ENCODE results near the gene SMAD3.

The SMAD3 gene

DNA sequence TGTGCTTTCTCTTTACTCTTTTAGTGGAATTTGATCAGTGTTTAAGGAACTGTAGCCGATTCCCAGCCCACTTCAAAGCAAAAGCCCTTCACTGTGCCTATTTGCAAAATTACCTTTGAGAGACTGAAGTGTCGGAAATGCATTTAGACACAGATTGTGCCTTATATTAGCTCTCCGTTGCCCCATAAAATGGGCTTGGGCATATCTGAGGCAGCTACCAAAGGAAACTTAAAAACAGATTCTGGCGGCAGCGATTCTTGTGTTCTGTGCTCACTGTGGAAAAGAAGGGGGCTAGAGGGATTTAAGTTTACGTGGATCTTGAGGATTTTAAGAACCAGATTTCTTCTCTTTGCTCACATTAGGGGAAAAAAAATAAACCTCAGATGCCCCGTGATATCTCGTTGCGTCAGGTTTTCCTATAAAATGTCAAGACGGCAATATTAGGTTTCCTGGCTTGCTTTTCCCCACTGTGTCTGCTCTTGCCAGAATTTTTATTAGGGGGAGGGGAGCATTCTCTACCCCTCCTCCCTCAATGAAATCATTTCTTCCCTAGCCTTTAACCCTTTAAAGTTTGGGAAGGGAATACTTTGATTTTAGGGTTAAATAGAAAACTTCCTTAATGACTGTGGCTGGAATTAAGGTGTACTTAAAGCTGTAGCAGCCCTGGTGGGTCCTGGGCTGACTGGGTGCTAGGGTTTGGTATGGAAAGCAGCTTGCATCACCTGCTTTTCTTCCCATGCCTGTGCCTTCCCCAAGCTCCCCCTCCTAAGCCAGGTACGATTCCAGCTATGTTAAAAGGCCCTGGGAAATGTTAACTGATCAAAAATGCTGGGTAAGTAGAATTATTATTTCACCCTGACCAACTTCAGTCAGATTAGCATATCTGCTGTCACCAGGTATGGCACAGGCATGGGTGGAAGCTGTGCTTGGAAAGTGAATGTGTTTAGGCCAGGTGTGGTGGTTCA, 73.8 kb downstream of the SMAD3 start:
- peak overlapping the region; percentile 69 for H3K27ac ChIP-seq (ENCODE audit: low read length)
- H3K36me3 ChIP-seq (ENCODE audit: control insufficient read depth in 1 of 2, insufficient read depth in 2 of 2, low read length in 2 of 2), result no peaks in the 10 kb centered on the region
- peaks cover 50 to 65% of the 10 kb centered on the region in 2 donors for H3K4me1 ChIP-seq (ENCODE audit: control insufficient read depth in 1 of 2, insufficient read depth in 2 of 2, low read length in 2 of 2)
- H3K4me3 ChIP-seq (ENCODE audit: low read depth in 1 of 2, low read length in 2 of 2), result no peak overlapping the region
- H3K27me3 ChIP-seq (ENCODE audit: low read depth, low read length), result no peaks in the 10 kb centered on the region
- H3K9me3 ChIP-seq (ENCODE audit: control insufficient read depth in 1 of 2, low read length in 2 of 2), result no peaks in the 10 kb centered on the region

DNA sequence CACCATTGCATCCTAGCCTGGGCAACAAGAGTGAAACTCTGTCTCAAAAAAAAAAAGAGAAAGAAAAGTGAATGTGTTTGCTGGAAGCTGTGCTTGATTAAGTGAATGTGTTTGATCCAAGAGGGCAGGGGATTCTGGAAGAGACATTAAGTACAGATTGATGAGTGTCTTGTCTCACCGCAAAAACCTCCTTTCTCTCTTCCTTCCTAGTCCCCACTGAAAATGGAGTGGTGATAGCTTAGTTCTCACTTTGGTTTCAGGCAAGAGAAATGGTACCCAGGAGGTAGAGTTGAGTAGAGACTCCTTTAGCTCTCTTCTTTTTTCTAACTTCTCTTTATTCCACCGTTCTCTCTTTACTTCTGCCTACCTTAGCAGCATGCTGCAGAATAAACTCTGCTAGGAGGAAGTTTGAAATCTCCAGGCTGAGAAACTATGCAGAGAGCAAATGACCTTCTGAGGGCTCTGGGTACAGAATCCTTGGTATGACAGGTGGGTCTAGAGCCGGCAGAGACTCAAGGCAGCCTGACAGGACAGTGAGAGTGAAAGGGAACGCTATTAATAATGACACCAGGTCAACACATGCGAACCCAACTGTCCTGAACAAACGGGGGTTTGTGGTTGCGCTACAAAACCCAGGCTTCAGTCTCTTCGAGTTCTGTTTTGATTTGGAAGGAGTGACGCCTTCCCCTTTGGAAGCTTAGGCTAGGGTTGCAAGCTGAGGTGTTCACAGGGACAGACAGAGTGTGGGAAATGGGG, 74.9 kb downstream of the SMAD3 start:
- H3K4me3 ChIP-seq (ENCODE audit: low read depth in 1 of 2, low read length in 2 of 2), result no peak overlapping the region
- H3K36me3 ChIP-seq (ENCODE audit: control insufficient read depth in 1 of 2, insufficient read depth in 2 of 2, low read length in 2 of 2), result no peaks in the 10 kb centered on the region
- H3K9me3 ChIP-seq (ENCODE audit: control insufficient read depth in 1 of 2, low read length in 2 of 2), result no peaks in the 10 kb centered on the region
- H3K4me1 ChIP-seq (ENCODE audit: control insufficient read depth in 1 of 2, insufficient read depth in 2 of 2, low read length in 2 of 2), result peaks cover 40 to 63% of the 10 kb centered on the region in 2 donors
- no peaks in the 10 kb centered on the region for H3K27me3 ChIP-seq (ENCODE audit: low read depth, low read length)
- peak overlapping the region; percentile 14 for H3K27ac ChIP-seq (ENCODE audit: low read length)

DNA sequence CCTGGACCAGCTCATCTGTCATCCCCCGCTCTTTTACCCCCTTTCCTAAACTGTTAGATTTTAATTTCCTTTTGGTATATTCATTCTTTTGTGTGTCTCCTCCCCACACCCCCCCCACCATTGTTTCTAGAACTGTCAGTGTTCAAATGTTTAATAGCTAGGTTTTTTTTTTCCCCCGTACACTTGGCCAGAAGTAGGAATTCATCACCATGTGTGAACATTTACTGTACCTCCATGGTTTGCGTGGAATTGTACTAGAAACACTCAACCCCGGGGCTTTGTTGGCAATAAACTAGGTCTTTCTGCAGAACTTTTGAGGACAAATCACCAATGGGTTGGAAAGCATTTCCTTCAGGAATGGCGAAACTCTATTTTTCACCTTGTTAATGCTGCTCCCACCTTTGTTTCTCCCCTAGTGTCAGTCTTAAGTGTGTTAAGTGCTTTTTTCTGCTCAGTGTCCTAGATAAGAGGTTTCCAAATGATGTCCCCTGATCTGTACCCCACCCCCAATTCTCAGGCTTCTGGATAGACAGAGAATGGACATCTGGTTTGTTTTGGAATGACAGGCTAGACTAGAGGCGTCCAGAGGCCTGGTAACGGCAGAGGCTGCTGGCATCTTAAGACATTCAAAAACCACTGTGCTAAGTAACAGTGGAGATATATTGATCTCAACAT, 76.8 kb downstream of the SMAD3 start:
- no peaks in the 10 kb centered on the region for H3K36me3 ChIP-seq (ENCODE audit: control insufficient read depth in 1 of 2, insufficient read depth in 2 of 2, low read length in 2 of 2)
- no peak overlapping the region for H3K27ac ChIP-seq (ENCODE audit: low read length)
- H3K4me3 ChIP-seq (ENCODE audit: low read depth in 1 of 2, low read length in 2 of 2), result no peak overlapping the region
- peaks cover 42 to 81% of the 10 kb centered on the region in 2 donors for H3K4me1 ChIP-seq (ENCODE audit: control insufficient read depth in 1 of 2, insufficient read depth in 2 of 2, low read length in 2 of 2)
- H3K9me3 ChIP-seq (ENCODE audit: control insufficient read depth in 1 of 2, low read length in 2 of 2), result no peaks in the 10 kb centered on the region
- no peaks in the 10 kb centered on the region for H3K27me3 ChIP-seq (ENCODE audit: low read depth, low read length)

DNA sequence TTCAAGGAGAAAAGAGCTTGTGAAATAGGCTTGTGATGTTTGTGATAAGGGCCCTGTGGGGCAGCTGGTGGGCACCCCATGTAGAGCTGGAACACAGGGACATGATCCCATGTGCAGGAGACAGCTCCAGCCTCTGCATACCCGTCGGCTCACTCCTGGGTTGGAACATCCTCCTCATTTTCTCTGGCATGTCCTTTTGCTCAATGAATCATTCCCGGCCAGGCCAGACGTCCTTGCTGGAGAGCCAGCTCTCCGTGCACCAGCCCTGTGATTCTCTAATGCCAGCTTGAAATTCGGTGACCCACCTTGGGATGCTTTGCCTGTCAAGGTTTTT, 77.3 kb downstream of the SMAD3 start:
- H3K27ac ChIP-seq (ENCODE audit: low read length), result no peak overlapping the region
- H3K27me3 ChIP-seq (ENCODE audit: low read depth, low read length), result no peaks in the 10 kb centered on the region
- no peaks in the 10 kb centered on the region for H3K36me3 ChIP-seq (ENCODE audit: control insufficient read depth in 1 of 2, insufficient read depth in 2 of 2, low read length in 2 of 2)
- H3K9me3 ChIP-seq (ENCODE audit: control insufficient read depth in 1 of 2, low read length in 2 of 2), result no peaks in the 10 kb centered on the region
- no peak overlapping the region for H3K4me3 ChIP-seq (ENCODE audit: low read depth in 1 of 2, low read length in 2 of 2)
- H3K4me1 ChIP-seq (ENCODE audit: control insufficient read depth in 1 of 2, insufficient read depth in 2 of 2, low read length in 2 of 2), result peaks cover 48 to 87% of the 10 kb centered on the region in 2 donors

DNA sequence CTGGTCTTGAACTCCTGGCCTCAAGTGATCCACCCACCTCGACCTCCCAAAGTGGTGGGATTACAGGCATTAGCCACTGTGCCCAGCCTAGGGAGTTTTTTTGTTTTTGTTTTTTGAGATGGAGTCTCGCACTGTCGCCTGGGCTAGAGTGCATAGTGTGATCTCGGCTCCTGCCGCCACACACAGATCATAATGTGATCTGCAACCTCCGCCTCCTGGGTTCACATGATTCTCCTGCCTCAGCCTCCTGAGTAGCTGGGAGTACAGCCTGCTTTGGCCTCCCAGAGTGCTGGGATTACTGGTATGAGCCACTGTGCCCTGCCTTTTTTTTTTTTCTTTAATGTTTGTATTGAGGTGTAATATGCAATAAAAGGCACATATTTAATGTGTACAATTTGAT, 78.2 kb downstream of the SMAD3 start:
- no peaks in the 10 kb centered on the region for H3K27me3 ChIP-seq (ENCODE audit: low read depth, low read length)
- no peaks in the 10 kb centered on the region for H3K9me3 ChIP-seq (ENCODE audit: control insufficient read depth in 1 of 2, low read length in 2 of 2)
- H3K4me3 ChIP-seq (ENCODE audit: low read depth in 1 of 2, low read length in 2 of 2), result no peak overlapping the region
- H3K27ac ChIP-seq (ENCODE audit: low read length), result no peak overlapping the region
- H3K36me3 ChIP-seq (ENCODE audit: control insufficient read depth in 1 of 2, insufficient read depth in 2 of 2, low read length in 2 of 2), result no peaks in the 10 kb centered on the region
- H3K4me1 ChIP-seq (ENCODE audit: control insufficient read depth in 1 of 2, insufficient read depth in 2 of 2, low read length in 2 of 2), result peaks cover 54 to 89% of the 10 kb centered on the region in 2 donors

DNA sequence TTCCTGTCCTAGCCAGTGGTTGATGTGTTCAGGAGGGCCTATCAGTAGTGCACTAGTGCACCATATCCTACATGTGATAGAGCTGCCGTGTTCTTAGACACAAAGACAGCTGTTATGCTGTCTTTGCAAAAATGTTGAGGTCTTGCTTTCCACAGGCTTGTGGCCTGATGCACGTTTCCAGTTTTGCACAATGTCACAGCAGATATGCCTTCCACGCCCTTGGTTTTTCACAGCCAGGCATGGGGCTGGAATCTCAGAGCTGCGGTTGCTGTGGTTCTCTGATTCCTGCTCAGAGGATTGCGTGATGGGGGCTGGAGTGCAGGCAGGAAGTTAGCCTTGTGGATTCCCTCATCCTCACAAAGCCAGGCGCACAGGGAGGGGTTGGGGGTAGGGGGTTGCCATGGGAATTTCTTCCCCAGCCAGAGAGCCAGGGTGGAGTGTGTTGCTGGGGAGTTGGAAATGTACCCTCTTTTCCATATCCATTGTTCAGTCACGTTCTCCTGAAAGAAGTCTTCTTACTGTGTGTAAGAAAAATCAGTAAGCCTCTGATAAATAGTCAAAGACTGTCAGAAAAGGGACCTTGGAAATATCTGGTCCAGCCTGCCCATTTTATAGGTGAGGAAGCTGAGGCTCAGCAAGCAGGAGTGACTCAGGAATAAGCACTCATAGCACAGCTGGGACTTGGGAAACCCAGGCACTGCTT, 79.4 kb downstream of the SMAD3 start:
- peaks cover 64 to 91% of the 10 kb centered on the region in 2 donors for H3K4me1 ChIP-seq (ENCODE audit: control insufficient read depth in 1 of 2, insufficient read depth in 2 of 2, low read length in 2 of 2)
- H3K9me3 ChIP-seq (ENCODE audit: control insufficient read depth in 1 of 2, low read length in 2 of 2), result no peaks in the 10 kb centered on the region
- H3K36me3 ChIP-seq (ENCODE audit: control insufficient read depth in 1 of 2, insufficient read depth in 2 of 2, low read length in 2 of 2), result no peaks in the 10 kb centered on the region
- peak overlapping the region; percentile 62 for H3K27ac ChIP-seq (ENCODE audit: low read length)
- H3K4me3 ChIP-seq (ENCODE audit: low read depth in 1 of 2, low read length in 2 of 2), result no peak overlapping the region
- no peaks in the 10 kb centered on the region for H3K27me3 ChIP-seq (ENCODE audit: low read depth, low read length)

DNA sequence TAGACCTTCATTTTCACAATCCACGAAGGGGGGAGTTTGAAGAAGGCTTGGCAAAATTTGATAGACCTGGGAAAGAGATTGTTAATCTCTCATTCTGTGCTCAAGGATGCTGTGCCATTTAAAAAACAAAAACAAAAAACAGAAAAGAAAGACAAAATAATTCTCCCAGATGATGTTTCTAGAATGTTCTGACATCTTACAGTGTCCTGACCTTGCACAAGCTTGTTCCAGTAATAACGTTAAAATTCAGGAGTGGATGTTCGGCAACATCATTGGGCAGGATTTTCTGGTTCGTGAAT, 79.9 kb downstream of the SMAD3 start:
- no peaks in the 10 kb centered on the region for H3K27me3 ChIP-seq (ENCODE audit: low read depth, low read length)
- H3K4me3 ChIP-seq (ENCODE audit: low read depth in 1 of 2, low read length in 2 of 2), result no peak overlapping the region
- H3K4me1 ChIP-seq (ENCODE audit: control insufficient read depth in 1 of 2, insufficient read depth in 2 of 2, low read length in 2 of 2), result peaks cover 62 to 93% of the 10 kb centered on the region in 2 donors
- peak overlapping the region; percentile 62 for H3K27ac ChIP-seq (ENCODE audit: low read length)
- H3K9me3 ChIP-seq (ENCODE audit: control insufficient read depth in 1 of 2, low read length in 2 of 2), result no peaks in the 10 kb centered on the region
- no peaks in the 10 kb centered on the region for H3K36me3 ChIP-seq (ENCODE audit: control insufficient read depth in 1 of 2, insufficient read depth in 2 of 2, low read length in 2 of 2)

DNA sequence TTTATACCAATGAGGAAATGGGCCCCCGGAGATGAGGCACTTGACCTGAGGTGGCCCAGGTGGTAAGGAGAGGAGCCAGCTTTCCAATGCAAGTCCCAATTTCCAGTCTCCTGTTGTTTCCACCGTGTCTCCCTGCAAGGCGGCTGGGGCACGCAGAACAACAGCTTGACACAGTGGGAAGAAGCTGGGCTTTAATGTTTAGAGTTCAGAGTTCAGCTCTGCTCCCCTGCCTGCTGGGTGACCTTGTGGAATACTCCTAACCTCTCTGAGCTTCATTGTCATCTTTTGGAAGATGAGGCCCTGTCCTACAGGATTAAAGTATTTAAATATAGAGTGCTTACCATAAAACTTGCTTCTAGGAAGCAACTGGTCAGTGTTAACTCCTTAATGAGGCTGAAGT, 80.3 kb downstream of the SMAD3 start:
- Histone ChIP-seq H3K36me3 (ENCODE audit: control insufficient read depth in 1 of 2, insufficient read depth in 2 of 2, low read length in 2 of 2) (no peaks in the 10 kb centered on the region), H3K27ac (ENCODE audit: low read length) (peak overlapping the region; percentile 90), H3K4me1 (ENCODE audit: control insufficient read depth in 1 of 2, insufficient read depth in 2 of 2, low read length in 2 of 2) (peaks cover 58 to 88% of the 10 kb centered on the region in 2 donors), H3K9me3 (ENCODE audit: control insufficient read depth in 1 of 2, low read length in 2 of 2) (no peaks in the 10 kb centered on the region), H3K4me3 (ENCODE audit: low read depth in 1 of 2, low read length in 2 of 2) (no peak overlapping the region), H3K27me3 (ENCODE audit: low read depth, low read length) (no peaks in the 10 kb centered on the region)

DNA sequence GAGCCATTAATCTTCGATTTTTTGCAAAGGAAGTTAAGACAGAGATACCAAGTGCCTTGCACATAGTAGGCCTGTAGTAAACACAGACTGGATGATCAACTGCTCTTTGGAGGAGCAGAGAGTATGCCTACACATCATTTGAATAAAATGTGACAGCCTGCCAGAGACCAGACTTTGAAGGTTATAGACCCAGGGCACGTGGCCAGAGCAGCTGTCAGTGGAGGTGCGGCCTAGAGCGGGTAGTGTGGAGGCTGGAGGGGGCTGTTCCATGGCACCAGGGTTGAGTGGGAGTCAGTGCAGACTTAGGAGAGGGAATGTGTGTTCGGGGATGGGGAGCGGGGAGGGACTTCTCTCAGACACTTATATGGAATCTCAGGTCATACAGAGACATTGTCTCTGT, 80.8 kb downstream of the SMAD3 start:
- Histone ChIP-seq H3K4me1 (ENCODE audit: control insufficient read depth in 1 of 2, insufficient read depth in 2 of 2, low read length in 2 of 2) (peaks cover 53 to 83% of the 10 kb centered on the region in 2 donors), H3K27me3 (ENCODE audit: low read depth, low read length) (no peaks in the 10 kb centered on the region), H3K9me3 (ENCODE audit: control insufficient read depth in 1 of 2, low read length in 2 of 2) (no peaks in the 10 kb centered on the region), H3K4me3 (ENCODE audit: low read depth in 1 of 2, low read length in 2 of 2) (no peak overlapping the region), H3K36me3 (ENCODE audit: control insufficient read depth in 1 of 2, insufficient read depth in 2 of 2, low read length in 2 of 2) (no peaks in the 10 kb centered on the region), H3K27ac (ENCODE audit: low read length) (peak overlapping the region; percentile 90)

DNA sequence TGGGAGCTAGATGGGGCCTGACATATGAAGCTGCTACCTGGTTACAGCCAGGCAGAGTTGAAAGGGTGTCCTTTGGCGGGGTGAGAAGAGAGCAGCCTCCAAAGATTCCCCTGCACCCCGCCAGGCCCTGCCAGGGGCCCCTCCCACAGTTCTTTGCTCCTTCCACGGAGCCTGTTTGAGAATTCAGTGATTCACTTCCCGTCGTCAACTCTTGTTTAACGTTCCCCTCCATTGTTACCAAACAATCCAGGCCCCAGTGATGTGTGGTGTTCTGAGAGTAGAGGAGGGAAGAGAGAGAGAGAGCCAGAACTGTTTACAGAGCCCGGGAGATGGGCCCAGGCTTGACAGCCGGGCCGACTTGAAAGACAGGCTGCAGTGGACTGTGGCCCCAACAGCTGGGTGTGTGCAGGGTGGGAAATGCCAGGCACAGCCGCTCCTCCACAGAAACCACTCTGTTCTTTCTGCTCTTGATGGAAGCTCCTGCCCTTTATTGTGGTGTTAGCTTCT, 81.5 kb downstream of the SMAD3 start:
- peaks cover 46 to 76% of the 10 kb centered on the region in 2 donors for H3K4me1 ChIP-seq (ENCODE audit: control insufficient read depth in 1 of 2, insufficient read depth in 2 of 2, low read length in 2 of 2)
- H3K27me3 ChIP-seq (ENCODE audit: low read depth, low read length), result no peaks in the 10 kb centered on the region
- peak overlapping the region; percentile 90 for H3K27ac ChIP-seq (ENCODE audit: low read length)

More for the DNA sequence above, 81.5 kb downstream of the SMAD3 start:
- no peaks in the 10 kb centered on the region for H3K36me3 ChIP-seq (ENCODE audit: control insufficient read depth in 1 of 2, insufficient read depth in 2 of 2, low read length in 2 of 2)
- no peaks in the 10 kb centered on the region for H3K9me3 ChIP-seq (ENCODE audit: control insufficient read depth in 1 of 2, low read length in 2 of 2)
- H3K4me3 ChIP-seq (ENCODE audit: low read depth in 1 of 2, low read length in 2 of 2), result no peak overlapping the region
